Measurements from ENCODE around the gene CPNE9.

CPNE9 gene, protein sequence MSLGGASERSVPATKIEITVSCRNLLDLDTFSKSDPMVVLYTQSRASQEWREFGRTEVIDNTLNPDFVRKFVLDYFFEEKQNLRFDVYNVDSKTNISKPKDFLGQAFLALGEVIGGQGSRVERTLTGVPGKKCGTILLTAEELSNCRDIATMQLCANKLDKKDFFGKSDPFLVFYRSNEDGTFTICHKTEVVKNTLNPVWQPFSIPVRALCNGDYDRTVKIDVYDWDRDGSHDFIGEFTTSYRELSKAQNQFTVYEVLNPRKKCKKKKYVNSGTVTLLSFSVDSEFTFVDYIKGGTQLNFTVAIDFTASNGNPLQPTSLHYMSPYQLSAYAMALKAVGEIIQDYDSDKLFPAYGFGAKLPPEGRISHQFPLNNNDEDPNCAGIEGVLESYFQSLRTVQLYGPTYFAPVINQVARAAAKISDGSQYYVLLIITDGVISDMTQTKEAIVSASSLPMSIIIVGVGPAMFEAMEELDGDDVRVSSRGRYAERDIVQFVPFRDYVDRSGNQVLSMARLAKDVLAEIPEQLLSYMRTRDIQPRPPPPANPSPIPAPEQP

DNA sequence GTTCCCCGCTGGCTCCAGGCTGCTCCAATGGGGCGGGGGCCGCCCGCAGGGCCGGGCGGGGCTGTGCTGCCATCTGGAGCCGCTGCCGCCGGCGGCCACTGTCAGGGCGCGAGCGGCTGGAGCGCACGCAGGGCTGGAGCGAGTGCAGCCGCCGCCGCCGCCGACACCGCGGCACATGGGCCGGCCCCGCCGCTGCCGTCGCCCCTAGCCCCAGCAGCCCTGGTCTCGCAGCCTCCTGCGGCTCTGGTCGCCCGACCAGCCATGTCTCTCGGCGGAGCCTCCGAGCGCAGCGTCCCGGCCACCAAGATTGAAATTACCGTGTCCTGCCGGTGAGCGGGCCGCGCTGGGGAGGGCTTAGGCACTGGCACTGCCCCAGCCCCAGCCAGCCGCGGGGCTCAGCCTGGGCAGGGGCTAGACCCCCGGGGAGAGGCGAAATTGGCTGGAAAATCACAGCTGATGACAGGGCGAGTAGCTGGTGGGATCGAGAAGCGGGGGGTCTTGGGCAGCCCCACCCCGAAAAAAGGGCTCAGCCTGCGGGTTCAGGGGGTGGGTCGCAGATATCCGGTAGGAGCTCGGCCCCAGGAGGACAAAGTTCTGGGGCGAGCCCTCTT is at the start of gene CPNE9:
Gene CPNE9 (plus strand): TSS at position 98 of the 611 bp plus-strand sequence. CDS start 164 bp downstream, at position 262.
- no peak for DNase-seq

DNA sequence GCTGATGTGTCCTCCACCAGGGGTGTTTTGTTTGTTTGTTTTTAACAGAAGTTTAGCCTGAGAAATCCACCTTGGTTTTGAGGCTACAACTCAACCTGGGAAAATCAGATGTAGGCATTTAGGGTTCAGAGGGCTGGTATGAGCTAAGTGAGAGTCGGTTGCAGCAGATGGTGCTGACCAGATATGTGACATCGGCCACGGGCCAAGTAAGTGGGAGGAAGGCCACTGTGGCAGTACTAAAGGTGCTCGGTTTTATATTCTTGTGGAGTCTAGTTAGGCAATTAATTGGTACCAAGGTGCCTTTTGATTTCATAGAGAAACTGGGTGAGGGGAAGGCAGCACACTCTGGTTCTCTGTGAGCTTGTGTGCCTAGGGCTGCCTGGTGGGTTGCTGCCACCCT is 43.8 kb upstream of the CPNE9 start:
- no peak for DNase-seq

DNA sequence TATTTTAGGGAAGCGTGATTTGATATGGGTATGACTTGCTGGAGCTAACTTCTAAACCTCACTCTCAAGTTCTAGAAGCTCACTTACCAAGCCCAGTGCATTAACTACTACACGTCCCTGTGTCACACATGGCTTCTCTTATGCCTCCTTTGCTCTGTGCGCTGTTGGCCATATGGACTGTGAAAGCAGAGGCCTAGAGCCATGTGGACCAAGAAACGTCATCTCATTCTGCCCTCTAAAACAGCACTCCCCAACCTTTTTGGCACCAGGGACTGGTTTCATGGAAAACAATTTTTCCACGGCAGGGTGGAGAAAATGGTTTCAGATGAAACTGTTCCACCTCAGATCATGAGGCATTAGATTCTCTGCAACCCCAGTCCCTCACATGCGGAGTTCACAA is 42.7 kb upstream of the CPNE9 start:
- DNase-seq: no peak

DNA sequence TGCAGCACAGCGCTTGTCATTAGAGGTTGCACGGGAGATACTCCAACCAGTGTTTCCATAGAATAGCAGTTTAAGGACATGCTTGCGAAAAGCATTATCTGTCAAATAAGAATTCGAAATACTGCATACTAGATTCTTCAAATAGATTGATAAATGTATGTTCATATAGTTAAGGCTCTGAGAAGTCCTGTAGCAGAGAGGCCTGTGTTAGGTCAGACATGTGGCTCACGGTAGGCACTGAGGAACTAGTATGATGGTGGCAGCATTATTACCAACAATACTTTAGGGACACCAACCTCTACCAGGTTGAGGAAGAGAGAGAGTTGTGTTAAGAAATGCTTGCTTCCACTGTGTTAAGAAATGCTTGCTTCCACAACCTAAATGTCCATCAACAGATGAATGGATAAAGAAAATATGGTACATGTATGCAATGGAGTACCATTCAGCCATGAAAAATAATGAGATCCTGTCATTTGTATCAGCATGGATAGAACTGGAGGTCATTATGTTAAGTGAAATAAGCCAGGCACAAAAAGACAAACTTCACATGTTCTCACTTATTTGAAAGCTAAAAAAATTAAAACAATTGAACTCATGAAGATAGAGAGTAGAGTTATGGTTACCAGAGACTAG is 39.4 kb upstream of the CPNE9 start:
- no peak for DNase-seq

DNA sequence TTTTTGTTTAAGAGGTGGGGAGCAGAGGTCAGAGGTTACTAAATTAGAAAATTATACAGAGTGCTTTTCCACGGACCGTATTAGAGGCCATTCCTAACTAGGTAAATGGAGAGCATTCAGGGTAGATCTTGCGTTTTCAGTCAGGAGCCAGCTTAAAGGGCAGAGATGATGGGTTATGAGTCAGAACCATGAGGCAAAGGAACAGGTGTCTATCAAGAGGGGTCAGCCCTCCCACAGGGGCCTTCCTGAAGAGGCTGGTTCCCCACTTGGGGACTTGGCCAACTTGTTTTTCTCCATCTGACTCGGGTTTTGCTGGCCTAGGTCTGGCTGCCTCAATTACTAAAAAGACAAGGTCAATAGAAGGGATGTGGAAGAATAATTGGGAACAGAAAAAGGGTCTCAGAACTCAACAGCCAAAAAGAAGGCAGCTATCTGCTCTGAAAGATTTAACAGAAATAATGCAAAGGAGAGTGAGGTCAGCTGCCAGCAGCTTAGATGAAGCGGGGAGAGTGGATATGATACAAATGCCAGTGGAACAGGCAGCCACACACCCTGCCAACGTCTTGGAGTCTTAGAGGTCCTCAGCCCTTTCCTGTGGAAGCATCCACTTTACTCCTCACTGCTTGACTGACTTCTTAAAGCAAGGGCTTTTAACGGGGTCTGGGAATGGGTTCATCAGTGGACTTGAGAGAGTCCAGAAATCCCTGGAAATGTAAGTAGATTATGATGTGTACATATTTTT is 36.8 kb upstream of the CPNE9 start:
- DNase-seq: no peak

DNA sequence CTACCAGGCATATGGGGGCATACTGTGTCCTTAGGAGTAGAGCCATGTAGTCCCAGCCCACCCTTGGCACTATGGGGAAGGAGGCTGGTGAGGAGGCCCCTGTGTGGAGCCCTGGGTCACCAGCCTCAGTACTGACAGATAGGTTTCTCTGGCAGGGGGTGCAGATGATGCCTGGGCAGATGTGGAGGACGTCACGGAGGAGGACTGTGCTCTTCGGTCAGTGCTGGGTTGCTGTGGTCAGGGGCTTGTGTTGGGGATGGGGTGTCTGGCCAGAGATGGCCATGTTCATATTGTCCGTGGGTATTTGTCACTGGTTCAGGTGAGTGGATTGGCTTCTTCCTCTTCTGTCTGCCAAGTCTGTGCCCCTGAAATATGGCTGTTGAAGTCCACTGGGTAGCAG is 34.4 kb upstream of the CPNE9 start:
- DNase-seq: no peak

DNA sequence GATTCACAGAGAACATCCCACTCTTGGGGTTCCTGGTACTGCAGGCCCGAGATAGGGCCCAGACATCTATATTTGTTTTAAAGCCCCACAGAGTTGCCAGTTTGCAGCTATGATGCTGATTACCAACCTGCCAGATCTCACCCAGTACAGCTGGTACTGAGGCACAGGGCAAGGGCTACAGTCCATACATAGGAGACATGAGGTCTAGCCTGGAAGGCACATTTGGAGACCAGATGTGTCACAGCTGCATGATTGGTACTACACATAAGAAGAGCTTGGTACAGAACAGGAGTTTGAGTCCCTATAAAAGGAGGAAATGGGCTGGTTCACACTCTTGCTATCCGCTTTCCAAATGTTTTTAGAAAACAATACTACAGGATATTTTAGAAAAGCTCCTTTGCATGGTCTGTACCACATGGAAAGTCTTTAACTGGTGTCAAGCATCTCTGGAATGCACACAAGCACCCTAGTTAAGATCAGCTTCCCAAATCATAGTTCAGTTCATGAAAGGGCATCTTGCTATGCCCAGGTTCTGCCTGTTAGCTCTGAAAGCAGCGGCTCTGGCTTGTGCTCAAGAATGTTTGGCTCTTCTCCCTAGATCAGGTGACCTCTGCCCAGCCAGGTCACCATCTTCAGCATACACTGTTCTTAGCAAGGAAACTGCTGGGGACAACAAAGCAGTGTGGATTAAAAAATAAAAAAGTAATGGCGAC is 33.8 kb upstream of the CPNE9 start:
- no peak for DNase-seq

DNA sequence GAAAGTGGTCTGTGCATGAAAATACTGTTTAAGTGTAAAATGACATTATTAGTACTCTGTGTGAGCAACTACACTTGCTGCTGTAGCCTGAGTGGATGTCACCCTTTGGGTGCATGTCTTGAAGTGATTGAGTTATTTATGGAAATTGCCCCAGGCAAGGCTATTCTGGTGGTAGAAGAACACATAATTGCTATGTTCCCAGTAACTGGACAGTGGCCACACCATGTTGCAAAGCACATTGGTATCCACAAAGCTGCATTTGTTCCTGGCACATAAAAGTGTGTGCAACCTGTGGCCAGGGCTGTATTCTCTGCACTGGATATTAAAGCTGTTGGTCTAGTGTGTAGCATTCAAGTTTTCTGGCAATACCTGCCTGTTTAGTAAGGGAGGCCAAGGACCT is 30.6 kb upstream of the CPNE9 start:
- DNase-seq: no peak

DNA sequence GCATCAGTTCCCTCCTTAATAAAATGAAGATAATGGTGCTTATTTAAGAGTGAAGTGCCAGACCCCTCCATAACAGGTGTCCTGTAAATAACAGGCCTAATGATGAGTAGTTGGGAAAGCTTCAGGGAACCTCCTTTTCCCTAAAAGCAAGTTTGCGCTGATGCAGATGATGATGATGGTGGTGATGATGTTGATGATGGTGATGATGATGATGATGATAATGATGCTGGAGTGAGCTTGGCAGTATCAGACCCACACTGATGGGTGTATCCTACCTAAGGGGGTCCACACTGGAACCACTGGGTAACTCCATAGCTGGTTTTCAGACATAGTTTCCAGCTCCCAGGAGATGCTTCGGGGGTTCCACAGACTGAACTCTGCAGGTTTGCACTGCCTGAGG is 29.9 kb upstream of the CPNE9 start:
- DNase-seq: no peak

DNA sequence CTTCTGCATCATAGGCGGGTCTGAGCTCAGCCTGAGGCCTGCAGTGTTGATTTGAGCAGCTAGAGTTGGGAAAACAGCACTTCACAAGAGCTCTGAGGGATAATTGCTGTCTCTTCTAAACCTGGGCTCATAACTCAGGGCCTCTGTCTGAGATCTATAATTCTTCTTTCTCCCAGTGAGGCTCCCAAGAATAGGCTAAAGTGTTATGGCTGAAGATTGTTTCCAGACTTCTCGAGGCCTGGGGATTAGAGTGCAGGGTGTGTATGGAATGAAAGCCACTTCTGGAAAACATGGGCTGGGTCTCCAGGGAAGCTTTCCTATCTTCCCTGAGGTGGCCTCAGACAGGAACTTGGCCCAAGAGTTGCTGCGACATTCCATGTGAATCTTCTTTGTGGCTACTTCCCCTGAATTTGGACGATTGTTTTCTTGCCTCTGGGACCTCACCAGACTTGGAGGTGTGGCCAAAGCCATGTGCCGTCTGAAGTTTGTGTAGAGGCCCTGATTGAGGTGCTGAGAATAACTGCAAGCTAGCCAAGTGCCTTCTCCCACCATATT is 27.8 kb upstream of the CPNE9 start:
- no peak for DNase-seq

DNA sequence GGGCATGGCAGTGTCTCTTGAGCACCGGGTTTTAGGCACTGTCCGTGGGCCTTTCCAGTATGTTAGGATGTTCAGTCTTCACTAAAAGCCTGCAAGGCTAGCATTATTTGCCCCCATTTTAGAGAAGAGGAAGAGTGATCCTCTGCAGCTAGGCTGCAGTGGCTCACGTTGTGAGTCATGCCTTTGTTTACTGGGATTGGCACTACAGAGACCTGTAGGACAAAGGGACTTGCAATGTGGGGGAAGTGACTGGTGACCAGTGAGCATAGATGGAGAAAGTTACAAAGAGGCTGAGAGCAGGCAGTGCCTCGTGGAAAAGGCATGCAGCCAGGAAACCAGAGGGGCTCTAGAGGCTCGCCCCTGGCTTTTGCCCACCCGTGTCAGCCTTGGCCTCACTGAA is 26.8 kb upstream of the CPNE9 start:
- no peak for DNase-seq

DNA sequence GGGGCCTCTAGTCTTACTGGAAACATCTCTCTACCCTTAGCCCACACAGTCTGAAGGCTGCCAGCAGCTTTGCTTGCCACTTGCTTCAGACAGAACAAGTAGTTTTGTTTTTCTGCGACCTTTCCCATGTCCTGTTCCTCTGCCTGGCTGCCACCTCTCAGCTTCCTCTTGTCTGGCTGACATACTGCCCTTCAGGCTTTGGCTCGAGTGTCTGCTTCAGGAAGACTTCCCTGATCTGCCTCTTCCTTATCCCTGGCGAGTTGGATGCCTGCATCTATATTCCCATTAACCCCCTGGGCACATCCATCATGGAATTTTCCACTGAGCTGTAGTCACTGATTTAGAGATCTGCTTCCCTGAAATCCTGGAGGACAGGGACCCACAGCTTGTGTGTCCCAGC is 25.1 kb upstream of the CPNE9 start:
- no peak for DNase-seq

DNA sequence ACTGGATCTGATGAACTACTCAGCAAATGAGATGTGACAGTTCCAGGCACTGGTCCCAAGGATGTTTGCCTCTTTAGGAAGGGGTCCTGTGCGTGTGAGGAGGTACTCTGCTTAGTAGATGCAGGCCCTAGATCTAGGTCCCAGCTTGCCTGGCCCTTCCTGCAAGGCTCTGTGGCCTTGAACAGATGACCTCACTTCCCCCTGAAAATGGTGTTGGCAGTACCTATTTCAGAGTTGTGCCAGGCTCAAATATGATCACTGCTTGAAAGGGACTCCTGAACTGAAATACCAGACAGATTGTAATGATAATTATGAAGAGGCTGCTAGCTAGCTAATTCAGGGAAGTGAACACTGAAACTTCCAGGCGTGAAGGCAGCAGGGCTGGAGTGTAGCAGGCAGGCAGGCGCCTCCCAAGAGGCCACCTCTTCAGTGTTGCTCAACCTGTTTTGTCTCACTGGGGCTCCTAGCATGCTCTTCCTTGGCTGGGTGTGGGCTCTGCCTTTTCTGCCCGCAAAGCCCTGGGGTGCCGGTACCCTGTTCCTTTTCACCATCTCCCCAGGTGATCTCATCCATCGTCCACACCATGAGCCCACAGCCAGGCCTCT is 24.1 kb upstream of the CPNE9 start:
- no peak for DNase-seq

DNA sequence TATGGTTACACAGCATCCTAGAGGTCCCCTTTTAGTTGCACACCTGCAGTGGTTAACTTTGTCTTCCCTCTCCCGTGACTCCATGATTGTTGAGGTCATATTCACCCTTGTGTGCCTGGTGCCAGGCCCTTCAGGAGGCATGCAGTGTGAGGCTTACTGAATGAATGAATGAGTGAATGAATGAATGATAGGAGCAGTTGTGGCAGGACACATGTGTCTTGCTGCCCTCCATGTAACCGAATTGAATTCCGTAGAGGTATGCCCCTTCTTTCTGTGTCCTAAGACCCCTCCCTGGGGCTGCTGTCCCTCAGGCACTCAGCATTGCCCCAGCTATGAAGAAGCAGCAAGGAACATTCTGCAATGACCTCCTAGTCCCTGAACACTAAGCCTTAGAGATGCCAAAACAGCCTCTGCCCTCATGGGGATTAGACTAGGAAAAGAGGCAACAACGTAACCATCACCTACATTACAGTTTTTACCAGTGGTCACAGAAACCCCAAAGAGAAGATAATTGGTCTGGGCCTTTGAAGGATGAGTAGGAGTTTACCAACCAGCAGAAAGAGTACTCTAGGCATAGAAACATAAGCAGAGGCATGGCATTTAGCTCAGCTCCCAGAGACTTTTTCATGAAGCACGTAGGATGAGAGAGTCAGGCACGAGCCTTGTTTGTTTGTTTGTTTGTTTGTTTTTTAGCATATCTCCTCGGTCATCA is 22.5 kb upstream of the CPNE9 start:
- DNase-seq: no peak

DNA sequence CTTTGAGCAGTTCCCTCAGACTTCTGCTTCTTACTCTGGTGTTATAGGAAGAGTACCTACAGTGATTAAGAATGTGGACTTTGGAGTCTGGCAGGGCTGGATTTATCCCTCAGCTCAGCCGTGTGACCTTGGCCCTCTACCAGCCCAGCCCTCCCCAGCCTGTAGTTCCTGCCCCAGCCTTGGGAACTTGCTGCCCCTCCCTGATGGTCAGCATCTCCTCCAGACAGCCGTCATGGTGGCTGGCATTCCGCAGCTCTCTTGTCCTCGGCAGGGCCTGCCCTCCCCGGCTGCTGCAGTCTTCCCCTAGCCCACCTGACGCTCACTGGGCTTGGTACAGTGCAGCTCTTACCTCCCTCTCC is 21.9 kb upstream of the CPNE9 start:
- DNase-seq: no peak

DNA sequence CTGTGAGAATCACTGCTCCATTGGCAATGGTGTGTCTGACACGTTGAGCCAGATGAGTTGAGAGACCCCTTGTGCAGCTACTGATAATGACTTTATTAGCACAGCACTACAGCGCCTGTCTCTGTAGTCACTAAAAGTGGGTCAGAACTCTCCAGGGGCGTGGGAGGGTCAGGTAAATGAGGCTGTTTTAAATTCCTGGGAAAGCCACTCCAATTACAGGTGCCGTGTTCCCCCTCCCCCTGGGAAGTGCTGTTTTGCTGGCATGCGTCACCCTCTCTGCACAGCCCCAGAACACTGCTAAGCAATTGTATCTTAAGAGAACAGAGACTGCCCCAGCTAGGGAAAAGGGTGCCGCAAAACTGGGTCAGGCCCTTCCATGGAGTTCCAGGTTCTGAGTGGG is 21.5 kb upstream of the CPNE9 start:
- no peak for DNase-seq

DNA sequence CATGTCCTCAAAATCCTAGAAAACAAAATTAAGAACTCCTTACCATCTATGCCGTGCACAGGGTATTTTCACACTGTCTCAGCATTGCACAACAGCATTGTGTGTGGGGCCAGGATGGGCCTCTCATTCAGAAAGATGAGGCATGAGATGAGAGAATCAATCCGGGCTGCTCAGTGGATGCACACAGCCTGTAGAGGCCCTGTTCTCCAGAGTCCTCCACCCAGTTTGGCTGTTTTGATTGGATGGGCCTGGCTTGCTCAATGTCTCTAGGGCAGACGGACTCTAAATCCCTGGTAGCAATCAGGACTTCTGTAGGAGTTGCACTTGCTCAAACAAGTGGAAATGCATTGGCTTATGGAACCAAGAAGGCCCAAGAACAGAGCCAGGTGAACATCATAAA is 20.2 kb upstream of the CPNE9 start:
- no peak for DNase-seq

DNA sequence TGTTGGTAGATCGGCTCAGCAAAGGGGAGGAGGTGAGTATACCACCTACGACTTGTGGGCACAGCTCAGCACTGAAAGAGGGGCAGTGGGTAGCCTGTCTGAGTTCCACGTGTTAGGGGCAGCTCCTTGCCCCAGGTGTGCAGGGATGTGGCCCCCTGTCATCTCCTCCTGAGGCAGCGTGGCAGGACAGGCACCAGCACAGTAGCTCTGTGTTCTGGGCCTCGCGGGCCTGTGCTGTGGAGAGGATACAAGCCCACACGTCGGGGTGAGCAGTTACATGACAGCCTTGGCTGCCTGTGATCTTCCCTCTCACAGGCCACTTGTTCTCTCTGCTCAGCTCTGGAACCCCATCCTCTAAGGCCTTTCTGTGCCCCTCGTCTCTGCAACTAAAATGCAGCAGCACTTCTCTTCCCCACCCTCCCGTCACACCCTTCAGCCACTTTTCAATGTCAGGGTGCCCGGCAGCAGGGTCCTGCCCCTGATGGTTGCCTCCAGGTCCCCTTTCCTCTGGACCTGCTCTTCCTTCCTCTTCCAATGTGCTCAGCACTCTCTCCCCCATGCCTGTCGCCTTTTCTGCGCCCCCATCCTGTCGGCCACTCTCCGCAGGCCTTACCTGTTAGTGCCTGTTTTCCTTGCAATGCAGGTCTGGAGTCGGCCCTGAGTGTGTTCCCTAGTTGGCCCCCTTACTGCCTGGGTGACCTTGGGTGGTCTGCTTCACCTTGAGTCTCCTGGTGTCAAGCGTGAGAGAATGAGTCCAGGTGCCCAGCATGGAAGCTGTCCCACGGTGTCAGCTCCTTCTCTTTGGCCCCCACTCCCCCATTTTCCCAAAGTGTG is 18.2 kb upstream of the CPNE9 start:
- DNase-seq: no peak

DNA sequence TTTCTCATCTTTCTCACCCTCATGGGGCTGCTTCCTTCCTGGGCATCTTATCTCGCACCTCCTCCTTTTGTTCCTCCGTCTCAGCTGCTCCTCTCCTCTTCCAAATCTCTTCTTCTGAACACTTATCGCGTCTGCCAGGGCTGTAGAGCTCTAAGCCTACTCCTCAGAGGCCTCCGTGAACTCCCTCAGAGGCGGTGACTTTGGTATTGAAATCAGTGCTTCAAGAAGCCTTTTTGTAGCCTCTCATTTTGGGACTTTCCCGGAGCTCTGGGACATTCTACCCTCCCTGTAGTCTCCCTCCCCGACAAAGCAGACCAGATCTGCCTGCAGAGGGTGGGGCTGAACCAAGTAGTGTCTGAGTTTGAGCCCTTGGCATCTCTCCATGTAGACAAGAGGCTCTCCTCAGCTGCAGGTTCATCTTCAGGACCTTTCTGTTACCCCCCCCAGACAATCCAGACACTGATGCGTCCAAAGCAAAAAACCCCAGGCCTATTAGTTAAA is 17.5 kb upstream of the CPNE9 start:
- no peak for DNase-seq

DNA sequence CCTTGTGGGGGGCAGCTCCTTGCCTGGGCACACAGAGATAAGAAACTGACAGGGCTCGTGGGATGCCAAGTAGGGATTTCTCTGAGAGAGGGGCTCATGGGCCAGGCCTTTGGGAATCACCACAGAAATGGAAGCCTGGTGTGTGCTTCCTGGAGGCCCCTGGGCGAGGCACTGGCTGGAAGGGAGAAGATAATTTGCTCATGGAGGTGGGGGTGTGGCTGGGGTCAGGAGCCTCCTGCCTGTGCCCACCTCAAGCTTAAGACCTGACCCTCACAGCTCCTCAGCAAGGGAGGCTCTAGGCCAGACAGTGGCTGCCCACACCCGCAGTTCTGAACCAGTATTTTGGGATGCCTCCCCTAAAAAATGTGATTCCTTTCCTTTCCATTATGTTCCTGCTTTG is 16.9 kb upstream of the CPNE9 start:
- DNase-seq: no peak

All from hippocampal formation (tissue), 2 donors.